IPS-18a (cell line): ENCODE measurements around the gene UBE4B.
"Not testable (repeated sequence)": the region's sequence is repeated elsewhere in the genome, so short reads cannot be mapped to it uniquely, and the experiment has no call there.

Experiments used
- H3K27ac ChIP-seq: one replicate; pipeline ENCODE4 v1.5.1; 2013; ENCODE audit warnings: low read length
- H3K27me3 ChIP-seq: one replicate; pipeline ENCODE4 v1.6.1; 2013; ENCODE audit warnings: mild to moderate bottlenecking, low read length; ENCODE audit not compliant: control insufficient read depth, insufficient read depth
- H3K36me3 ChIP-seq: one replicate; pipeline ENCODE4 v1.6.1; 2013; ENCODE audit warnings: low read depth, low read length; ENCODE audit not compliant: control insufficient read depth
- H3K4me1 ChIP-seq: one replicate; pipeline ENCODE4 v1.6.1; 2013; ENCODE audit warnings: low read depth, low read length; ENCODE audit not compliant: control insufficient read depth
- H3K4me3 ChIP-seq: one replicate; pipeline ENCODE4 v1.5.1; 2013; ENCODE audit warnings: low read length
- H3K9ac ChIP-seq: one replicate; pipeline ENCODE4 v1.6.1; 2013; ENCODE audit warnings: mild to moderate bottlenecking, low read length, moderate library complexity
- H3K9me3 ChIP-seq: one replicate; pipeline ENCODE4 v1.6.1; 2013; ENCODE audit warnings: low read depth, low read length; ENCODE audit not compliant: control insufficient read depth

UBE4B gene

GRCh38 chr1:10060311-10061100 lies 27.7 kb downstream of the UBE4B start:
- Histone ChIP-seq H3K27me3 (no peaks in the 10 kb centered on the region), H3K4me1 (peaks cover 6% of the 10 kb centered on the region)

GRCh38 chr1:10061276-10061675 lies 28.5 kb downstream of the UBE4B start:
- Histone ChIP-seq H3K4me1 (peaks cover 7% of the 10 kb centered on the region), H3K4me3 (no peak overlapping the region), H3K27ac (no peak overlapping the region)

More at GRCh38 chr1:10060311-10061100, 27.7 kb downstream of the UBE4B start:
- Histone ChIP-seq H3K9me3 (no peaks in the 10 kb centered on the region), H3K4me3 (no peak overlapping the region), H3K27ac (no peak overlapping the region), H3K9ac (no peak overlapping the region), H3K36me3 (no peaks in the 10 kb centered on the region)

GRCh38 chr1:10063878-10064277 lies 31.1 kb downstream of the UBE4B start:
- Histone ChIP-seq H3K4me1 (peaks cover 7% of the 10 kb centered on the region), H3K4me3 (no peak overlapping the region), H3K36me3 (no peaks in the 10 kb centered on the region), H3K9ac (no peak overlapping the region), H3K27me3 (no peaks in the 10 kb centered on the region), H3K27ac (no peak overlapping the region), H3K9me3 (no peaks in the 10 kb centered on the region)

More at GRCh38 chr1:10061276-10061675, 28.5 kb downstream of the UBE4B start:
- Histone ChIP-seq H3K9me3 (no peaks in the 10 kb centered on the region), H3K9ac (no peak overlapping the region), H3K36me3 (no peaks in the 10 kb centered on the region), H3K27me3 (no peaks in the 10 kb centered on the region)

- Histone ChIP-seq H3K9ac (no peak overlapping the region), H3K4me3 (no peak overlapping the region), H3K9me3 (no peaks in the 10 kb centered on the region), H3K36me3 (no peaks in the 10 kb centered on the region), H3K4me1 (peaks cover 7% of the 10 kb centered on the region), H3K27me3 (no peaks in the 10 kb centered on the region), H3K27ac (no peak overlapping the region)
Observed at GRCh38 chr1:10064416-10065343, 31.9 kb downstream of the UBE4B start.

- no peaks in the 10 kb centered on the region for H3K27me3 ChIP-seq
- H3K36me3 ChIP-seq = no peaks in the 10 kb centered on the region
- H3K9ac ChIP-seq = no peak overlapping the region
- H3K27ac ChIP-seq = no peak overlapping the region
- no peaks in the 10 kb centered on the region for H3K9me3 ChIP-seq
- H3K4me1 ChIP-seq = peaks cover 7% of the 10 kb centered on the region
- no peak overlapping the region for H3K4me3 ChIP-seq
Observed at GRCh38 chr1:10065344-10065685, 32.6 kb downstream of the UBE4B start.

- no peaks in the 10 kb centered on the region for H3K27me3 ChIP-seq
- peaks cover 7% of the 10 kb centered on the region for H3K4me1 ChIP-seq
- H3K36me3 ChIP-seq = no peaks in the 10 kb centered on the region
- no peak overlapping the region for H3K9ac ChIP-seq
- H3K9me3 ChIP-seq = no peaks in the 10 kb centered on the region
- H3K27ac ChIP-seq = no peak overlapping the region
- H3K4me3 ChIP-seq = no peak overlapping the region
Observed at GRCh38 chr1:10065760-10066159, 33.0 kb downstream of the UBE4B start.

GRCh38 chr1:10068605-10069294 lies 36.0 kb downstream of the UBE4B start:
- Histone ChIP-seq H3K27me3 (no peaks in the 10 kb centered on the region), H3K9me3 (no peaks in the 10 kb centered on the region), H3K36me3 (no peaks in the 10 kb centered on the region), H3K9ac (no peak overlapping the region), H3K27ac (no peak overlapping the region), H3K4me1 (peaks cover 7% of the 10 kb centered on the region), H3K4me3 (no peak overlapping the region)

GRCh38 chr1:10070206-10070605 lies 37.4 kb downstream of the UBE4B start:
- Histone ChIP-seq H3K9me3 (no peaks in the 10 kb centered on the region), H3K4me1 (peaks cover 4% of the 10 kb centered on the region), H3K27ac (no peak overlapping the region)

GRCh38 chr1:10071640-10072039 lies 38.9 kb downstream of the UBE4B start:
- H3K4me1 ChIP-seq = no peaks in the 10 kb centered on the region
- H3K27ac ChIP-seq = no peak overlapping the region
- H3K36me3 ChIP-seq = peaks cover 3% of the 10 kb centered on the region
- no peak overlapping the region for H3K4me3 ChIP-seq
- H3K27me3 ChIP-seq = no peaks in the 10 kb centered on the region
- H3K9me3 ChIP-seq = no peaks in the 10 kb centered on the region
- no peak overlapping the region for H3K9ac ChIP-seq

More at GRCh38 chr1:10070206-10070605, 37.4 kb downstream of the UBE4B start:
- Histone ChIP-seq H3K9ac (no peak overlapping the region), H3K36me3 (peaks cover 3% of the 10 kb centered on the region), H3K4me3 (no peak overlapping the region), H3K27me3 (no peaks in the 10 kb centered on the region)

- H3K27me3 ChIP-seq, H3K27ac ChIP-seq, H3K9ac ChIP-seq, H3K4me3 ChIP-seq, H3K36me3 ChIP-seq, H3K4me1 ChIP-seq, H3K9me3 ChIP-seq: not testable (repeated sequence)
Observed at GRCh38 chr1:10073371-10073770, 40.6 kb downstream of the UBE4B start.

GRCh38 chr1:10074059-10074851 lies 41.5 kb downstream of the UBE4B start:
- Histone ChIP-seq H3K9ac (no peak overlapping the region), H3K4me1 (no peaks in the 10 kb centered on the region), H3K4me3 (no peak overlapping the region), H3K36me3 (peaks cover 3% of the 10 kb centered on the region), H3K9me3 (no peaks in the 10 kb centered on the region), H3K27ac (no peak overlapping the region), H3K27me3 (no peaks in the 10 kb centered on the region)
